Measurements from ENCODE around the gene NAB1.
"Not testable (repeated sequence)": the region's sequence is repeated elsewhere in the genome, so short reads cannot be mapped to it uniquely, and the experiment has no call there.

NAB1 gene

GRCh38 chr2:190649035-190649797 lies at the start of gene NAB1:
TSS of gene NAB1 (plus strand) at chr2:190649083. CDS start at chr2:190659177, 10,094 bp downstream.
- peak; percentile 53 for DNase-seq

DNA sequence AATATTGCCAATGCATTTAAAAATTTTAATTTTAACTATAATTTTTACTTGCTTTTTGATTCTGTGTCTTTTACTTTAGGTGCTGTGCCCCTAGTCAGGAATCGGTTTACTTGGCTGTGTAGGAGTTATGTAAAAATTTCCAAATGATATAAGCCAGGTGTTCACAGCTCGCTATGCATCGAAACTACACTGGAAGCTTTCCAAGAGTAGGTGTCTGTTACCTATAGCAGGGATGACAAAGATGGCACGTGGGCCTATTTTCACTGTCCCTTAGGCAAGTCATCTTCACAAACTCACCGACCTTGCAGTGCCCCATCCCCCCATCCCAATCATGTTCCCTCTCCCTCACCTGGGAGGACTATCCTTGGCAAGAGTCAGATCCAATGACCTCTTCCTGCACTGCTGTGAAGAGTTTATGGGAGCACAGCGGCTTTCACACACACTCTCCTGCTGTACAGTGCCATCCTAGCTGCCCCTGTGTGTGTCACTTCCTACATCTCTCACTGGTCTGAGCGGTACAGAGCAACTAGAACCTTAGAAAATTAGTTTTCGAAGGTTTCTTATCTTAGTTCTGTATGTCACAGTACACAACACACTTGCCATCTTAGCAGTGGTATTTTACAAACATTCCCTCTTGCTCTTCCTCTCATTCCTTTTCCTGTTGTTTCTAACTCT lies 49.2 kb upstream of the NAB1 start:
- no peak for DNase-seq

GRCh38 chr2:190600293-190601103 lies 48.4 kb upstream of the NAB1 start:
- DNase-seq, result no peak

DNA sequence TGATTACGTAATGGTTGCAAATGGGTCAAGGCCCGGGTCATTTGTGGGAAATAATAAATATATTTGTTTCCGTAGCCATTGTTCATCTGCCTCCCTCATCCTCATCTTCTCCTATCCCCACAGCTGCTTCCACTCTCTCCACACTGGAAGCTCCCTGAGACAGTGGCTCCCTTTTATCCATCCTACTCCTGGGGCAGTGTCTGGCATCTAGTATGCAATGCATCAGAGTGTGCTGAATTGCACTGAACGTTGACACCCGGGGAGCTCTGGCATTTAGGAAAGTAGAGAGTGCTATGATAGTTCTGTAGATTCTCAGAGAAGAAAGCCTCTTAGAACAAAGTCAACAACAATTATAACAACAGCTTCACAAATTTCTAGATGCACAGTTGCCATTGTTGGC lies 45.5 kb upstream of the NAB1 start:
- DNase-seq, result no peak

DNA sequence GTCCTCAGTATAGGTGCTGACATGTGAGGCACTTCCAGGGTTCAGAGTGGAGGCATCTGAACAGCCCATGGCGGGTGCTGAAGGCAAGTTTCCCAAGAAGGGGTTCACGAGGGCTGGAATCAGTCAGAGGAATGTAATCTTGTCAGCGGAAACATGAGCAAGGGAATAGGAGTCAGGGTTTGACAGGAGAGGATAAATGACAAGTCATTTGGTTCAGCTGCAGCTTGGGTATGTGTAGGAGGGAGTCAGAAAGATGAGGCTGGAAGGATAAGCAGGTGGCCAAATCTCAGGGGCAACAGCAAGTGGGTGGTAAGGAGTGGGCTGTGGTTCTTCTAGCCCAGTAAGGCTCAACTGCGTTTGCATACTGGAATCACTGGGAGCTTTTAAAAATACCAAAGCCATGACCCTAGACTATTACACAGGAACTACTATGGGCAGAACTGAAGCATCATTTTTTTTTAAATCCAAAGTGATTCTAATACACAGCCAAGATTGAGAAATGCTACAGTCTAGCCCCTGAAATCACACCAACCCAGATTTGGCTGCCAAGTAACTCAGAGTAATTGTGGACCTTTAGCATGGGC lies 41.8 kb upstream of the NAB1 start:
- DNase-seq, result no peak

DNA sequence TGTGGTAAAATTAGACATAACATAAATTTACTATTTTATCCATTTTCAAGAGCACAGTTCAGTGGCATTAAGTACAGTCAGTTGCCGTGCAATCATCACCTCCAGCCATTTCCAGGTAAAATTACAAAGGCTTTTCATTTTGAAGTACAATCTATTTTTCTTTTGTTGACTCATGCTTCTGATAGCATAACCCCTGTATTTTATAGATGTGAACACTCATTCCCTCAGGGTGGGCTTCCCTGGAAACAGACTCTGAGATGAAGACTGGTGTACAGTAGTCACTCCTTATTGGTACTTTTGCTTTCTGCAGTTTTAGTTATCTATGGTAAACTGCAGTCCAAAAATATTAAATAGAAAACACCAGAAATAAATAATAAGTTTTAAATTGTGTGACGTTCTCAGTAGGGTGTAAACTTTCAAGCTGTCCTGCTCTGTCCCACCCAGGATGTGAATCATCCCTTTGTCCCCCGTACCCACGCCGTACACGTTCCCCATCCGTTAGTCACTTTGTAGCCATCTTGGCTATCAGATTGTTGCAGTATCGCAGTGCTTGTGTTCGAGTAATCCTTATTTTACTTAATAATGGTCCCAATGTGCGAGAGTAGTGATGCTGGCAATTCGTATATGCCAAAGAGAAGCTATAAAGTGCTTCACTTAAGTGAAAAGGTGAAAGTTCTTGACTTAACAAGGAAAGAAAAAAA lies 41.1 kb upstream of the NAB1 start:
- DNase-seq, result no peak

DNA sequence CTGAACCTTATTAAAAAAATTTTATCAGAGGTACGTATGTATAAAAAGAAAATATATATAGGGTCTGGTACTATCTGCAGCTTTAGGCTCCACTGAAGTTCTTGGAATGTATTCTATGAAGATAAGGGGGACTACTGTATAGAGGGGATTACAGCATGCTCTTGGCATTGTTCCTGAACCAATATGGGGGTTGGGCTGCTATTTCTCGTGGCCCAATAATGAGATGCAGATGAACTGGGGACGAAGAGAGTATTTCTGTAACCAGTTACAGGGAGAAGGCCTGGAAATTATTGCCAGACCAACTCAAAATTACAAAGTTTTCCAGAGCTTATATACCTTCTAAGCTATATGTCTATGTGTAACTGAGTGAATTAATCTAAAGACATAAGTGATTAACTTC lies 40.0 kb upstream of the NAB1 start:
- DNase-seq, result not testable (repeated sequence)

DNA sequence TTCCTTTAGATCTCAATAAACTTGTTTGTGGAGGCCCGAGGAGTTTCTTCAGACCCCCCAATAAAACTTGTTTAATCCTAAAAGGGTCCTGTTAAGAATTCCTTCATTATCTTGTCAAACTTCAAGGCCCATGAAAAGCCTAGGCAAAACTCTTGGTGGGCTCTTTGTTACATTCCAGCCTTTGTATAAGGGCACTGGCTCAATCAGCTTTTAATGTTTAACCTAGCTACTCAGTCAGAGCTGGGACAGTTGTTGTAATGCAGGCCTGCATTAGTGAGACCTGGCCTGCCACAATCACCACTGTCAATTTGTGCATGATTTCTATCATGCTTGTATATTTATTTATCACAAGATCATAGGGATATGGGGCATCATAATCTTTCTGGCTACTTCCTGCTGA lies 39.5 kb upstream of the NAB1 start:
- DNase-seq, result not testable (repeated sequence)

DNA sequence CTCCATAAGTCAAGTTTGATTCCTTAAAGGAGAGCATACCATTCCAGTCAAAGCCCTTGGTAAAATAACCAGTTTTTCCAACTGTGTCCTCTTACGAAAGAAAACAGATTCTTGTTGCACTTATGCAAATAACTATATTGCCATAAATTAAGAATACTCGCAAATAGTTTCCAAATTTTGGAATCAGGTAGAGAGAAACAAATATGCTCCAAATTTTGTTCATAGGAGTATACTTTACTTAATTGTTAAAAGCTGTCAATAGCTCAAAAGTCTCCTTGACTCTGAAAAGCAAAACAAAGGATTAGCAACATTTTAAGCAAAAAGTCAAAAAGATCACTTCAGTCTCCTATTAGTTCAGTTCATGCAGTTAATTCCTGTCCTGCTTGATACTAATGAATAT lies 38.4 kb upstream of the NAB1 start:
- DNase-seq, result not testable (repeated sequence)

DNA sequence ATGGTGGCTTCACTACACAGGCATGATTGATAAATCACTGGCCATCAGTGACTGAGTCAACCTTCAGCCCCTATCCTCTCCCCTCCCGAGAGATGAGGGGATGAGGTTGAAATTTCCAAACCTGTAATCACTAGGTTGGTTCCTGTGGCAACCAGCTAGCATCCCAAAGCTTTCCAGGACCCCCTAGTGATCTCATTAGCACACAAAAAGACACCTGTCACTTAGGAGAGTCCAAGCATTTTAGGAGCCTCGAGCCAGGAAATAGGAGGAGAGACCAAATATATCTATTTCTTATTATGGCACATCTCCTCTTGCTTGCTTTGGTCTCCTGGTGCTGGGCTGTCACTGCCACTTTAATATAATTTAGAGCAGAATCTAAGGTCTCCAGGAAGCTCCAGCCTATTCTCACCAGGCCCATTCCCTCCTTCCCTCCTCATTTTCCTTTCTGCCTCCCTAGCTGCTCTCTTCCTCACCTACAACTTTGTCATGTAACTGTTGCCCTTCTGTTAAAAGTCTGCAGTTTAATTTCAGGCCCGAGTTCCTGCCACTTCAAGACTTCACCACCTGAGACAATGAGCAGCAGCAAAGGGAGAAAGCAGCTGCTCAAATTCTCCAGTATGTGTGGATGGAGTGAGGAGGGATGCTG lies 33.2 kb upstream of the NAB1 start:
- no peak for DNase-seq

DNA sequence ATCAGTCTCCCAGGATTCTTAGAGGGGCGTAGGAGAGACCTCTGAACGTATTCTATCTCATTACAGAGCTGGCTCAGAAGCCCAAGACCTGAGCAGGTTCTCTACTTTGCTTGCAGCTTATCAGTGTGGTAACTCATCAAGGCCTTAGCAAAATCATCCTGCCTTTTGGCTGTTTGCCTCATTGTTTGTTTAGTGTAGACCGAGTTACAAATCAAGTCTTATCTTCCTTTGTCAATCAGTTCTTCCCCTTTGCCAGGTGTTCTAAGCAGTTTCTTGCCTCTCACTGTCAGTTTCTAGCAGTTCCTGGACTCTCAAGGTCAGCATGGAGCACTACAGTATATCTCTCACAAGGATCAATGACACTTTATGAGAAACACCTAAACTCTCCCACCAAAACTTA lies 30.9 kb upstream of the NAB1 start:
- no peak for DNase-seq

DNA sequence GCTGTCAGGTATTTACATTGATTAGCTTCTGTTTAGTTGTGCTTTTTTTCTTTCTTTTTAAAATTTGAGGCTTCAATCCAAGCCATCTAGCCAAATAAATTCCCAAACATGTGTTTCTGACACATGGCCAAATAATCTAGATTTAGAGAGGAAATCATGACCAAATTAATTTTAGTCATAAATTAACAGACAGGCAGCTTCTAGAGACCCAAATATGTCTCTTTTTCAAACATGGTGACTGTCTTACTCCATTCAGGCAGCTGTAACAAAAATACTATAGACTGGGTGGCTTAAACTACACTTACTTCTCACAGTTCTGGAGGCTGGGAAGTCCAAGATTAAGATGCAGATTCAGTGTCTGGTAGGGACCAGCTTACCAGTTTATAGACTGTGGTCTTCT lies 23.2 kb upstream of the NAB1 start:
- no peak for DNase-seq

GRCh38 chr2:190626641-190627210 lies 22.2 kb upstream of the NAB1 start:
- no peak for DNase-seq

DNA sequence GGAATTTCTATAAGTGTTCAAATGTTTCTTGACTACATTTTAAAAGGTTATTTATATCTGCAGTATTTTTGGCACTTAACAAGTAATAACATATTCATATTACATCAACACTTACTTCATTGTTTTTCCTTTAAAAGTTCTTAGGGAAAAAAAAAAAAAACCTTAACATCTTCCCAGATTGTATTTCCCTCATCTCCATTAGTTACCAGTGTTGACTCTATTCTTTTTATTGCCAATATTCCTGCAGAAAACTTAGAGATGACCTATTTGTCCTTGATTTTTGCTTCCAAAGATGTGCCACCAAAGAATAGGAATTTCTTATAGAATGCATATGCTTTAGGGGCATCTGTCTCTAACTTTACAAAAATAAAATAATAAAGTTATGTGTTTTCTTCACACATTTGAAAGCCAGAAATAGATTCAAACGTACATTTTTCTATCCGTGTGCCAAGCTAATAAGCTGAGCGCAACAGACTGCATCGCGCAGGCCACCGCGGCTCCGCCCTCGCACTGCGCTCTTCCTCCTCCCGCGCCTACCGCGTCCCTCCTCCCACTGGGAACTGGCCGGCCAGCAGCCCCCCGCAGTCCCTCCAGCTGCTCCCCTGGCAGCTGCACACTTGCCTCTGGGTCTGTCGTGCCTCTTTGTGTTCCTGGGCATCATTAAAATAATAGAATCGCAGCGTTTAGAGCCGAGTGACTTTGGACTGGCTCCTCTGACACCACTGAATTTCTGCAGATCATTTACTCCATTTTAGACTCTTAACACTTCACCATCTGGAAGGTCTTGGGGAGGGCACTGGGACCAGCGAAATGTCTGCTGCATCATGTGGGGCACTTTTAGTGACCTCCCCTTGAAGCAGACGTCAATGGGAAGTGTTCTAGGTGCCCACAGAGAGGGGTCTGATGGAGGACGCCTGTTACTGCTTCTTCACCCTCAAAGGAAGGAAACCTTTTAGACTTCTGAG lies 21.2 kb upstream of the NAB1 start:
- DNase-seq, result no peak

- no peak for DNase-seq
Measured at GRCh38 chr2:190628591-190629319, 20.1 kb upstream of the NAB1 start.

DNA sequence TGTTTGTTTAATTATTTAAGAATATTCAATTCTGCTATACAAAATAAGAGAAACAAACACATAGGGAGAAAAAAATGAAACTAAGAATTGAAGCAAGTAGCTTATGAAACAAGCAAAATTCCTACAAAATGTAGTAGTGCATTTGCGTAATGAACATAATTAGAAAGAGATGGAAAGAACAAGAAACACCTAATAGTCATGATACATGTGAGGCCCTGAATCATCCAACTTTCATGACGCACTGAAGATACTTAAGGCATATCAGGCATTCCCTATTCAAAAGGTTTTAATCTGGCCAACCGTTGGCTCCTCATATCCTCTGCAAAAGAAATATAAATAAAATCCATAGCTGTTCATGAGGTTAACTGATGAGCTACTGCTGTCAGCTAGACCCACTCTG lies 14.5 kb upstream of the NAB1 start:
- no peak for DNase-seq

DNA sequence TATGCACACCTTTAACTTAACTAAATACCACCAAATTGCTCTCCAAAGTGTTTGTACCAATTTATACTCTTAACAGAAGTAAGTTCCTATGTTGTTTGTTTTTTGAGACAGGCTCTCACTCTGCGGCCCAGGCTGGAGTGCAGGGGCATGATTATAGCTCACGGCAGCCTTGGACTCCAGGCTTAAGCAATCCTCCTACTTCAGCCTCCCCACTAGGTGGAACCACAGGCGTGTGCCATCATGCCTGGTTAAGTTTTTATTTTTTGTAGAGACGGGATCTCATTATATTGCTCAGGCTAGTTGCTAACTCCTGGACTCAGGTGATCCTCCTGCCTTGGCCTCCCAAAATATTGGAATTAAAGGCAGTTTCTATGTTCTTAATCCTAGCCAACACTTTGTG lies 13.1 kb upstream of the NAB1 start:
- DNase-seq, result no peak

GRCh38 chr2:190636361-190636760 lies 12.5 kb upstream of the NAB1 start:
- DNase-seq, result no peak

DNA sequence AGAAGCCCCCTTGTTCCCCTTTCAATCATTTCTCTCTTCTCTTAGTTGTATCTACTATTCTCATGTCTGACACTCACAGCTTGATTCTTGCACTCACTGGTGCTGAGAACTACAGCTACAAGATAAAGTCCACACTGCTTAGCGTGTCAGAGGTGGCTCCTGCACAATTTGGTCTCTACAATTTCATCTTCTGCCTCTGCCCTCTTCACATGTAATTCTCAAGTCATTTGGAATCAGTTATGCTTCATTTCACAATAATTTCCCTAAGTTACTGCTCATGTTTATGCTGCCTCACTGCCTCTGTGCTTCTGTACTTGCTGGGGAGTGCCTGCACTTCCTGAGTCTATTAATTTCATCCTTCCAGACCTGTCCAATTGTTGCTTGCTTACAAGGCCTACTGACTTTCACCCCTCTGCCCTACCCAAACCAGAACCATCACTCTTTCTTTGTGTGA lies 11.6 kb upstream of the NAB1 start:
- no peak for DNase-seq
